HG03039 (cell line): ENCODE measurements around the gene NUP188.

Experiments used
- ATAC-seq: cut with Tn5 transposase; IDR thresholded peaks from one replicate; pipeline ENCODE4 v1.9.1; 2021; ENCODE audit warnings: mild to moderate bottlenecking, moderate library complexity; ENCODE audit not compliant: unreplicated experiment

The NUP188 gene, protein sequence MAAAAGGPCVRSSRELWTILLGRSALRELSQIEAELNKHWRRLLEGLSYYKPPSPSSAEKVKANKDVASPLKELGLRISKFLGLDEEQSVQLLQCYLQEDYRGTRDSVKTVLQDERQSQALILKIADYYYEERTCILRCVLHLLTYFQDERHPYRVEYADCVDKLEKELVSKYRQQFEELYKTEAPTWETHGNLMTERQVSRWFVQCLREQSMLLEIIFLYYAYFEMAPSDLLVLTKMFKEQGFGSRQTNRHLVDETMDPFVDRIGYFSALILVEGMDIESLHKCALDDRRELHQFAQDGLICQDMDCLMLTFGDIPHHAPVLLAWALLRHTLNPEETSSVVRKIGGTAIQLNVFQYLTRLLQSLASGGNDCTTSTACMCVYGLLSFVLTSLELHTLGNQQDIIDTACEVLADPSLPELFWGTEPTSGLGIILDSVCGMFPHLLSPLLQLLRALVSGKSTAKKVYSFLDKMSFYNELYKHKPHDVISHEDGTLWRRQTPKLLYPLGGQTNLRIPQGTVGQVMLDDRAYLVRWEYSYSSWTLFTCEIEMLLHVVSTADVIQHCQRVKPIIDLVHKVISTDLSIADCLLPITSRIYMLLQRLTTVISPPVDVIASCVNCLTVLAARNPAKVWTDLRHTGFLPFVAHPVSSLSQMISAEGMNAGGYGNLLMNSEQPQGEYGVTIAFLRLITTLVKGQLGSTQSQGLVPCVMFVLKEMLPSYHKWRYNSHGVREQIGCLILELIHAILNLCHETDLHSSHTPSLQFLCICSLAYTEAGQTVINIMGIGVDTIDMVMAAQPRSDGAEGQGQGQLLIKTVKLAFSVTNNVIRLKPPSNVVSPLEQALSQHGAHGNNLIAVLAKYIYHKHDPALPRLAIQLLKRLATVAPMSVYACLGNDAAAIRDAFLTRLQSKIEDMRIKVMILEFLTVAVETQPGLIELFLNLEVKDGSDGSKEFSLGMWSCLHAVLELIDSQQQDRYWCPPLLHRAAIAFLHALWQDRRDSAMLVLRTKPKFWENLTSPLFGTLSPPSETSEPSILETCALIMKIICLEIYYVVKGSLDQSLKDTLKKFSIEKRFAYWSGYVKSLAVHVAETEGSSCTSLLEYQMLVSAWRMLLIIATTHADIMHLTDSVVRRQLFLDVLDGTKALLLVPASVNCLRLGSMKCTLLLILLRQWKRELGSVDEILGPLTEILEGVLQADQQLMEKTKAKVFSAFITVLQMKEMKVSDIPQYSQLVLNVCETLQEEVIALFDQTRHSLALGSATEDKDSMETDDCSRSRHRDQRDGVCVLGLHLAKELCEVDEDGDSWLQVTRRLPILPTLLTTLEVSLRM (N-terminal part only)

GRCh38 chr9:128947527-128948301 lies at the start of gene NUP188, which contains the start of gene DOLK:
TSS of gene NUP188 (plus strand) at chr9:128947699. CDS start at chr9:128947720, 21 bp downstream.
TSS of gene DOLK (minus strand) at chr9:128947603. CDS start at chr9:128947303, 300 bp downstream.
- ATAC-seq: peak; percentile 74

DNA sequence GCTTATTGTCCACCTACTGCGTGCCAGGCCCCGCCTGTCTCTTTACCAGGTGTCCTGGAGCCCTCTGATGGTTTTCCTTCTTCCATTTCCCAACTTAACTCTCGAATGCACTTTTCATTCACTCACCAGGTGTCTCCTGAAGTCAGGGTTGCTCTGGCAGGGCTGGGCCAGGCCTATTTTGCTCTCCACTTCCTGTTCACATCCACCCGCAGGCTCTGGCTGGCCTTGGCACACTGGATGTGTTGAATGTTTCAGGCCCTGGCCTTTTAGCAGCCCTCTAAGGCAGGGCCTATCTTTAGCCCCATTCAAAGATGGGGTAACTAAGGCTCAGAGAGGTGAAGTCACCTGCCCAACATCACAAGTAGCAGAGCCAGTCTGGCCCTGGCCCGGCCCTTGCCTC lies 49.1 kb upstream of the NUP188 start:
- ATAC-seq: no peak

DNA sequence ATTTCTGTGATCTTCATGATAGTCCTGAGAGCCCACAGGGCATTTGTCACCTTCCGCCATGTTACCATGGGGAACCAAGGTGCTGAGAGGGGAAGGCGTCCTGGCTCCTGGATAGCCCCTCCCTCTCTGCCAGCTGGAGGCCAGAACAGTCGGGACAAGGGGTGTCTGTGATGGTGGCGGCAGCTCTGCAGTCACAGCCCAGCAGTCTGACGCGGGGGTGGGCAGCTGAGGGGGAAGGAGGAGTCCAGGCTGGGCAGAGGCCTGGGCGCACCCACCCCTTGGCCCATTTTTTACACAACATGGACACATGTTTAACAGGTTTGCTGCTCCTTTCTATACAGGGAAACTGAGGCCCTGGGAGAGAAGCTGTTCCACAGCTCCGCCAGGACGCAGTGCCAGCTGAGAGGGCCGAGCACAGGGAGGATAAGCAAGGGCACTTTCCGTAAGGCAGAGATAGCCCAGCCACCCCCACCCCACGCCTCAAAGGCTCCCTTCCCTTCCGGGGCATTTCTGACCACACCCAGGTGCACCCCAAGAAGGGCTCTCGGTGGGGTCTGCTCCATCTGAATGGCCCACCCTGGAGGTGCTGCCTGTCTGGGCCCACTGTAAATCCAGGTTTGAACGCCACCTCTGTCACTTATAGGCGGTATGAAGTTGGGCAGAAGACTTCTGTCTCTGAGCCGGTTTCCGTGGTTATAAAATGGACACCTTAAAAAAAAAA lies 48.5 kb upstream of the NUP188 start:
- ATAC-seq: no peak

- ATAC-seq: no peak
Observed at GRCh38 chr9:128899566-128900322, 47.8 kb upstream of the NUP188 start.

- ATAC-seq: no peak
Observed at GRCh38 chr9:128901379-128901778, 46.1 kb upstream of the NUP188 start.

- no peak for ATAC-seq
Observed at GRCh38 chr9:128901822-128902221, 45.7 kb upstream of the NUP188 start.

DNA sequence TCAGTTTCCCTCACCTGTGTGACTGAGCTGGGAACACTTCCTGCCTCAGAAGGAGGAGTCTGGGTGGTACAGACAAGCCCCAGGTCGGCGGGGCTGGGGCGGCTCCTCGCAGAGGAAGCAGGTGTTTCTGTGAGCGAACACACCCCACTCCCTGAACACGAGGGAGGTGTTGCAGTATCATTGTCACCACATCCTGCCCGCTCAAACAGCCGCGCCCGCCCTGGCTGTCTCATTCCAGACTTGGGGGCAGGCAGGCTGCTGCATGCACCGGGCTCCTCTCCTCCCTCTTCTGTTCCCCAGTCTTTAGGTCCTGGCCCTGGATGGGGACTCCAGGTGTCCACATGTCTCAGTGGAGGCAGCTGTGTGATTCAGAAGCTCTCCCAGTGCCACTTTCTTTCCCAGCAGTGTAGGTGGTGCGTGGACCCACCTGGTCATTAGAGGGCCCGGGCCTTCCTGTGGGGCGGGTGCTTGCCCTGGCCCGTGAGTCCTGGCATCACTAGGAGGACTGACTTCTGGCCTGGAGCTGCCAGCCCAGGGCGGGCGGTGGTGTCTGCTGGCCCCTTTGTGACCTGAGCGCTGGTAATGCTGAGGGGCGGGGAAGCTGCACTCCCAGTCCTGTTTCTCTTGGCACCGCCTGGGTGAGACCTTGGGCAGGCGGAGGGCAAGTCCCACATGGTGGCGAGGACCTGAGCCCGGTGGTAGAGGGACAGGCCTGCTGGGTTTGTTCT lies 45.0 kb upstream of the NUP188 start:
- peak; percentile 69 for ATAC-seq

DNA sequence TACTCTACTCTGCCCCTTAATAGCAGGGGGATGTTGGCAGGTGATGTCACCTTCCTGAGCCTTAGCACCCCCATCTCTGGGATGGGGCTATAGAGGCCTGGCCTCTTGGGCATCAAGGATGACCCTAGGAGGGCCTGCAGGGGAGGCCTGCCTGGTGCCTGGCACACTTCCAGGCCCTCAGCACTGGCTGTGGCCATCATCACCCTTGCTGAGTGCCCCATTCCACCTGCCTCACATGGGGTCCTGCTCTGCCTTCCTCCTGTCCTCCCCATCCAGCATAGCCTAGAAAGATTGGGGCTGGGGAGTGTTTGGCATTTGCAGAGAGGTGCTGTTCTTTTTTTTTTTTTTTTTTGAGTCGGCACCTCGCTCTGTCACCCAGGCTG lies 44.4 kb upstream of the NUP188 start:
- ATAC-seq: no peak

- no peak for ATAC-seq
Observed at GRCh38 chr9:128903871-128904620, 43.5 kb upstream of the NUP188 start.

GRCh38 chr9:128905964-128906363 lies 41.5 kb upstream of the NUP188 start:
- no peak for ATAC-seq

- no peak for ATAC-seq
Observed at GRCh38 chr9:128906741-128907140, 40.8 kb upstream of the NUP188 start.

DNA sequence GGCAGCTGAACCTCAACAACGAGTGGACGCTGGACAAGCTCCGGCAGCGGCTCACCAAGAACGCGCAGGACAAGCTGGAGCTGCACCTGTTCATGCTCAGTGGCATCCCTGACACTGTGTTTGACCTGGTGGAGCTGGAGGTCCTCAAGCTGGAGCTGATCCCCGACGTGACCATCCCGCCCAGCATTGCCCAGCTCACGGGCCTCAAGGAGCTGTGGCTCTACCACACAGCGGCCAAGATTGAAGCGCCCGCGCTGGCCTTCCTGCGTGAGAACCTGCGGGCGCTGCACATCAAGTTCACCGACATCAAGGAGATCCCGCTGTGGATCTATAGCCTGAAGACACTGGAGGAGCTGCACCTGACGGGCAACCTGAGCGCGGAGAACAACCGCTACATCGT lies 39.1 kb upstream of the NUP188 start:
- no peak for ATAC-seq

DNA sequence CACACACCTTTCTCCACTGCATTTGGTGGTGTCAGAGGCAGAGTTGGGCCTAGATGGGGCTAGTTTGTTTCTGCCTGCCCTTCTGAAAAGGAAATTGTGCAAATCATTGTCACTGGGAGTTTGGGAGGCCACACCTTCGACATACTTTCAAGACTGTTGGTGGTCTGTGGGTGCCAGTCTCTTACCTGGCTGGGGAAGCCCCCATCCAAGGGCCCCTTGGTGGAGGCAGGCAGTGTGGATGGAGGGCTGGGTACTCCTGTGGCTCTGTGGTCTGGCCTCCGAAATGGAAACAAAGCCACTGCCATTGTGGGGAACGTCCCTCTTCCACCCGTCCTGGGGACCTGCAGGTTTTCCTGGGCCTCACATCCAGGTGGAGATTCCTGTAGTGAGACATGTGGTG lies 37.6 kb upstream of the NUP188 start:
- ATAC-seq: no peak

DNA sequence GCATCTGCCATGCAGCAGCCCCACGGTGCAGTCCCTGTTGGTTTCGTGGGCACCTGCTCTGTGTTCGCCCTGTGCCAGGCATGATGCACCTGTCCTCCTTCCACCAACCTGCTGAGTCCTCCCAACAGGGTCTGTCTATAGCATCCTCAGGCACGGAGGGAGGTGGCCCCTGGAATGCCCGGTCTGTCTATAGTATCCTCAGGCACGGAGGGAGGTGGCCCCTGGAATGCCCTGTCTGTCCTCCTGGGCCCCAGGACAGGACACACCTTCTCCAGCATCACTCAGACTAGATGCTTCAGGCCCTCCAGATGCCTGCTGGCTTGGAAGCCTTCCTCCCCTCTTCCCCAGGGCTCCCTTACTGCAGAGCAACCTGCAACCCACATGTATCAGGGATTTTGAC lies 36.6 kb upstream of the NUP188 start:
- ATAC-seq: no peak

GRCh38 chr9:128911529-128912035 lies 35.9 kb upstream of the NUP188 start:
- ATAC-seq: no peak

DNA sequence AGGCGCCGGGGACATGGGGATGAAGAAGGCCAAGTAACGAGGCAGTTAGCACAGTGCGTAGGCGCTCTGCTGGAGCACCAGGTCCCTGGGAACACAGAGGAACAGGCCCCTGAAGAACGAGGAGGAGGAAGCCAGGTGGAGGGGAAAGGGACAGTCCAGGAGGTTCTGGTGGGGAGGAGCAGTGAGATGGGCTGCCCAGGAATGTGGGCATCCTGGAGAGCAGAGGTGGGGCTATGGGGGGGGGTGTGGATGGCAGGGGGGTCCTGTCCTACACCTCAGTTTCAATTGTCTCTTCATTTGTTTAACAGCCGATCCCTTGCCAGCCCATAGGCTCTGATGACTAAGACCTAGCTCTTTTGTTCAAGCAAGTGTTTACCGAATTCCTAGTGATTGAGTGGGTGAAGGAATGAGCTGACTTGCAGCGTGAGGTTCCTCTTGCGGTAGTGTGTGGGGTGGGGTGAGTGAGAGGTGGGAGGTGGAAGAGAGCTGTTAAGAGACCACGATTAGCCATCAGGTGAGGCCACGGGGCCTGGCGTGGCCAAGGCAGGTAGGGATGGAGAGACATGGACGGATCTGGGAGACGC lies 35.1 kb upstream of the NUP188 start:
- no peak for ATAC-seq
